Effector memory CD8-positive, alpha-beta T cell (primary cell): ENCODE results near the gene LYRM2.

Source experiments
- ATAC-seq: fragments of 150-1000 bp; cut with Tn5 transposase; replicated peaks from 2 replicates; pipeline ENCODE4 v1.10.0; 2021; ENCODE audit warnings: mild to moderate bottlenecking, moderate library complexity
- DNase-seq, 3 experiments: peaks; one replicate each; pipeline ENCODE4 v3.0.0; 2021
- H3K27ac Mint-ChIP-seq, 2 donors: one replicate each; pipeline ENCODE4 v1.8.0; 2022; ENCODE audit warnings: mild to moderate bottlenecking in 2 of 2, mixed read lengths in 2 of 2, moderate library complexity in 2 of 2
- H3K27me3 Mint-ChIP-seq, 2 donors: one replicate each; pipeline ENCODE4 v1.8.0; 2022; ENCODE audit warnings: mixed read lengths in 2 of 2
- H3K36me3 Mint-ChIP-seq: one replicate; pipeline ENCODE4 v1.8.0; 2022; ENCODE audit warnings: mild to moderate bottlenecking, moderate library complexity, mixed read lengths; ENCODE audit not compliant: insufficient read depth
- H3K4me1 Mint-ChIP-seq, 2 donors: one replicate each; pipeline ENCODE4 v1.8.0; 2022; ENCODE audit warnings: low read depth in 2 of 2, mixed read lengths in 2 of 2
- H3K4me3 Mint-ChIP-seq, 2 donors: one replicate each; pipeline ENCODE4 v1.8.0; 2022; ENCODE audit warnings: mild to moderate bottlenecking in 2 of 2, mixed read lengths in 2 of 2, moderate library complexity in 2 of 2
- H3K9me3 Mint-ChIP-seq, 2 donors: one replicate each; pipeline ENCODE4 v1.8.0; 2022; ENCODE audit warnings: mixed read lengths in 2 of 2

Gene LYRM2

GRCh38 chr6:89547281-89547680 is 91.3 kb downstream of the LYRM2 start:
- Mint-ChIP-seq H3K27me3 (peaks cover 9 to 18% of the 10 kb centered on the region in 2 donors), H3K27ac (no peak overlapping the region), H3K9me3 (no peaks in the 10 kb centered on the region), H3K36me3 (no peaks in the 10 kb centered on the region), H3K4me1 (peaks cover 0 to 4% of the 10 kb centered on the region in 2 donors), H3K4me3 (no peak overlapping the region)
- ATAC-seq (no peak), DNase-seq (no peak)

- Mint-ChIP-seq H3K9me3 (no peaks in the 10 kb centered on the region), H3K4me3 (no peak overlapping the region), H3K36me3 (no peaks in the 10 kb centered on the region), H3K27ac (no peak overlapping the region), H3K4me1 (peaks cover 0 to 4% of the 10 kb centered on the region in 2 donors), H3K27me3 (peaks cover 13 to 23% of the 10 kb centered on the region in 2 donors)
- no peak for DNase-seq
- ATAC-seq, result no peak
Measured at GRCh38 chr6:89542866-89543265, 95.7 kb downstream of the LYRM2 start.

- no peaks in the 10 kb centered on the region for H3K9me3 Mint-ChIP-seq
- ATAC-seq, result no peak
- H3K27ac Mint-ChIP-seq, result no peak overlapping the region
- H3K27me3 Mint-ChIP-seq, result peaks cover 13 to 23% of the 10 kb centered on the region in 2 donors
- no peaks in the 10 kb centered on the region for H3K36me3 Mint-ChIP-seq
- no peak for DNase-seq
- H3K4me3 Mint-ChIP-seq, result no peak overlapping the region
- peaks cover 0 to 3% of the 10 kb centered on the region in 2 donors for H3K4me1 Mint-ChIP-seq
Measured at GRCh38 chr6:89542081-89542857, 96.3 kb downstream of the LYRM2 start.

- H3K9me3 Mint-ChIP-seq, result no peaks in the 10 kb centered on the region
- no peak for ATAC-seq
Measured at GRCh38 chr6:89539779-89540178, 98.8 kb downstream of the LYRM2 start.

GRCh38 chr6:89536231-89536630 is 102.3 kb downstream of the LYRM2 start:
- no peaks in the 10 kb centered on the region for H3K9me3 Mint-ChIP-seq
- peaks cover 0 to 13% of the 10 kb centered on the region in 2 donors for H3K27me3 Mint-ChIP-seq
- ATAC-seq, result no peak
- no peaks in the 10 kb centered on the region for H3K4me1 Mint-ChIP-seq
- no peak overlapping the region for H3K27ac Mint-ChIP-seq
- no peak overlapping the region for H3K4me3 Mint-ChIP-seq
- no peak for DNase-seq
- no peaks in the 10 kb centered on the region for H3K36me3 Mint-ChIP-seq

More at GRCh38 chr6:89539779-89540178, 98.8 kb downstream of the LYRM2 start:
- Mint-ChIP-seq H3K4me1 (no peaks in the 10 kb centered on the region), H3K27me3 (peaks cover 13 to 23% of the 10 kb centered on the region in 2 donors), H3K4me3 (no peak overlapping the region), H3K36me3 (no peaks in the 10 kb centered on the region), H3K27ac (no peak overlapping the region)
- no peak for DNase-seq

- ATAC-seq (no peak), DNase-seq (no peak)
- Mint-ChIP-seq H3K27ac (no peak overlapping the region), H3K27me3 (no peaks in the 10 kb centered on the region), H3K4me3 (no peak overlapping the region), H3K36me3 (no peaks in the 10 kb centered on the region), H3K4me1 (peaks cover 3 to 4% of the 10 kb centered on the region in 2 donors), H3K9me3 (no peaks in the 10 kb centered on the region)
Measured at GRCh38 chr6:89530982-89531381, 107.6 kb downstream of the LYRM2 start.

- H3K4me1 Mint-ChIP-seq, result peaks cover 3 to 4% of the 10 kb centered on the region in 2 donors
- no peaks in the 10 kb centered on the region for H3K27me3 Mint-ChIP-seq
- ATAC-seq, result no peak
- DNase-seq, result no peak
- no peaks in the 10 kb centered on the region for H3K36me3 Mint-ChIP-seq
- H3K27ac Mint-ChIP-seq, result peak overlapping the region in 1 of 2 donors; percentile 5
- no peak overlapping the region for H3K4me3 Mint-ChIP-seq
- H3K9me3 Mint-ChIP-seq, result no peaks in the 10 kb centered on the region
Measured at GRCh38 chr6:89528866-89529265, 109.7 kb downstream of the LYRM2 start.

- Mint-ChIP-seq H3K27ac (peak overlapping the region in 1 of 2 donors; percentile 21), H3K9me3 (no peaks in the 10 kb centered on the region), H3K36me3 (no peaks in the 10 kb centered on the region), H3K27me3 (no peaks in the 10 kb centered on the region), H3K4me3 (no peak overlapping the region), H3K4me1 (peaks cover 3 to 4% of the 10 kb centered on the region in 2 donors)
- no peak for DNase-seq
- peak; percentile 58 for ATAC-seq
Measured at GRCh38 chr6:89527634-89528033, 110.9 kb downstream of the LYRM2 start.

GRCh38 chr6:89526563-89526869 is 112.0 kb downstream of the LYRM2 start:
- no peak for DNase-seq
- Mint-ChIP-seq H3K36me3 (no peaks in the 10 kb centered on the region), H3K27ac (peak overlapping the region in 1 of 2 donors; percentile 35), H3K9me3 (no peaks in the 10 kb centered on the region), H3K4me1 (peaks cover 3 to 4% of the 10 kb centered on the region in 2 donors), H3K4me3 (no peak overlapping the region), H3K27me3 (no peaks in the 10 kb centered on the region)
- ATAC-seq, result no peak

GRCh38 chr6:89525786-89526562 is 112.6 kb downstream of the LYRM2 start:
- ATAC-seq, result no peak
- H3K9me3 Mint-ChIP-seq, result no peaks in the 10 kb centered on the region
- H3K27me3 Mint-ChIP-seq, result no peaks in the 10 kb centered on the region
- peaks cover 3 to 4% of the 10 kb centered on the region in 2 donors for H3K4me1 Mint-ChIP-seq
- H3K4me3 Mint-ChIP-seq, result no peak overlapping the region
- no peaks in the 10 kb centered on the region for H3K36me3 Mint-ChIP-seq
- DNase-seq, result no peak
- H3K27ac Mint-ChIP-seq, result no peak overlapping the region

- DNase-seq (no peak), ATAC-seq (no peak)
- no peak overlapping the region for H3K4me3 Mint-ChIP-seq
- no peaks in the 10 kb centered on the region for H3K36me3 Mint-ChIP-seq
- H3K27me3 Mint-ChIP-seq, result no peaks in the 10 kb centered on the region
- no peaks in the 10 kb centered on the region for H3K9me3 Mint-ChIP-seq
- peaks cover 3% of the 10 kb centered on the region in 2 donors for H3K4me1 Mint-ChIP-seq
- H3K27ac Mint-ChIP-seq, result no peak overlapping the region
Measured at GRCh38 chr6:89522778-89523177, 115.8 kb downstream of the LYRM2 start.

- ATAC-seq, result no peak
- H3K27ac Mint-ChIP-seq, result no peak overlapping the region
- no peak for DNase-seq
Measured at GRCh38 chr6:89520736-89521135, 117.8 kb downstream of the LYRM2 start.

GRCh38 chr6:89518352-89519055 is 120.0 kb downstream of the LYRM2 start:
- no peak for ATAC-seq
- Mint-ChIP-seq H3K27ac (no peak overlapping the region), H3K9me3 (no peaks in the 10 kb centered on the region), H3K4me3 (no peak overlapping the region), H3K4me1 (peaks cover 0 to 3% of the 10 kb centered on the region in 2 donors), H3K36me3 (no peaks in the 10 kb centered on the region), H3K27me3 (no peaks in the 10 kb centered on the region)
- DNase-seq, result no peak

More at GRCh38 chr6:89520736-89521135, 117.8 kb downstream of the LYRM2 start:
- Mint-ChIP-seq H3K4me1 (peaks cover 0 to 3% of the 10 kb centered on the region in 2 donors), H3K36me3 (no peaks in the 10 kb centered on the region), H3K9me3 (no peaks in the 10 kb centered on the region), H3K4me3 (no peak overlapping the region), H3K27me3 (no peaks in the 10 kb centered on the region)
